Measurements from ENCODE around the gene NT5E.

The NT5E gene

GRCh38 chr6:85494547-85495536, 45.0 kb downstream of the NT5E start:
- no peak for TF ChIP-seq REST (IDR thresholded peaks at IDR 0.05; ENCODE audit: insufficient read depth in 1 of 2, low read depth in 2 of 2, low read length in 2 of 2)
- no peak for TF ChIP-seq POLR2AphosphoS5 (IDR thresholded peaks at IDR 0.05; ENCODE audit: low read depth, low read length)
- TF ChIP-seq SIN3A (IDR thresholded peaks at IDR 0.05; ENCODE audit: borderline replicate concordance, insufficient read depth, low read length): no peak
- TF ChIP-seq TAF1 (IDR thresholded peaks at IDR 0.05; ENCODE audit: borderline replicate concordance, insufficient read depth, low read length): no peak
- no peak for TF ChIP-seq FOXP2 (optimal IDR thresholded peaks at IDR 0.05; ENCODE audit: borderline replicate concordance, extremely low read depth, extremely low read length, insufficient read depth)

- no peak for TF ChIP-seq REST (IDR thresholded peaks at IDR 0.05; ENCODE audit: insufficient read depth in 1 of 2, low read depth in 2 of 2, low read length in 2 of 2)
- TF ChIP-seq FOXP2 (optimal IDR thresholded peaks at IDR 0.05; ENCODE audit: borderline replicate concordance, extremely low read depth, extremely low read length, insufficient read depth): no peak
- TF ChIP-seq POLR2AphosphoS5 (IDR thresholded peaks at IDR 0.05; ENCODE audit: low read depth, low read length): no peak
- no peak for TF ChIP-seq TAF1 (IDR thresholded peaks at IDR 0.05; ENCODE audit: borderline replicate concordance, insufficient read depth, low read length)
- no peak for TF ChIP-seq SIN3A (IDR thresholded peaks at IDR 0.05; ENCODE audit: borderline replicate concordance, insufficient read depth, low read length)
Measured at GRCh38 chr6:85496009-85496579, 46.2 kb downstream of the NT5E start.

- no peak for TF ChIP-seq SIN3A (IDR thresholded peaks at IDR 0.05; ENCODE audit: borderline replicate concordance, insufficient read depth, low read length)
- no peak for TF ChIP-seq FOXP2 (optimal IDR thresholded peaks at IDR 0.05; ENCODE audit: borderline replicate concordance, extremely low read depth, extremely low read length, insufficient read depth)
- TF ChIP-seq TAF1 (IDR thresholded peaks at IDR 0.05; ENCODE audit: borderline replicate concordance, insufficient read depth, low read length): no peak
- no peak for TF ChIP-seq REST (IDR thresholded peaks at IDR 0.05; ENCODE audit: insufficient read depth in 1 of 2, low read depth in 2 of 2, low read length in 2 of 2)
- no peak for TF ChIP-seq POLR2AphosphoS5 (IDR thresholded peaks at IDR 0.05; ENCODE audit: low read depth, low read length)
Measured at GRCh38 chr6:85496856-85497255, 47.0 kb downstream of the NT5E start.

- TF ChIP-seq POLR2AphosphoS5 (IDR thresholded peaks at IDR 0.05; ENCODE audit: low read depth, low read length) (no peak), TAF1 (IDR thresholded peaks at IDR 0.05; ENCODE audit: borderline replicate concordance, insufficient read depth, low read length) (no peak), SIN3A (IDR thresholded peaks at IDR 0.05; ENCODE audit: borderline replicate concordance, insufficient read depth, low read length) (no peak), REST (IDR thresholded peaks at IDR 0.05; ENCODE audit: insufficient read depth in 1 of 2, low read depth in 2 of 2, low read length in 2 of 2) (no peak), FOXP2 (optimal IDR thresholded peaks at IDR 0.05; ENCODE audit: borderline replicate concordance, extremely low read depth, extremely low read length, insufficient read depth) (no peak)
Measured at GRCh38 chr6:85498596-85499258, 48.8 kb downstream of the NT5E start.

Measured in PFSK-1 (cell line).